H1 (cell line): ENCODE measurements around the gene NLK. TPM values are rescaled to one million over a fixed set of nuclear protein-coding genes. Genes with fewer than 3 reads are reported as not detected.

Experiments
- CTCF ChIA-PET: fragments of 300-600 bp; sonication (Branson Sonifier 250); formaldehyde crosslinking; loops from one replicate; lab custom pipeline; 2021; ENCODE audit not compliant: partially characterized antibody; lab: Charles Lee
- POLR2A ChIA-PET: fragments of 300-600 bp; sonication (Branson Sonifier 250); formaldehyde crosslinking; loops from one replicate; lab custom pipeline; 2021; ENCODE audit warnings: inconsistent platforms; ENCODE audit not compliant: partially characterized antibody; lab: Charles Lee
- DNase-seq, 2 experiments: peaks; one replicate each; pipeline versions ENCODE4 v3.0.0 to v3.0.0-alpha.2; 2010 to 2022; ENCODE audit warnings: low spot score in 2 of 2, low read depth in 1 of 2, mixed read lengths in 1 of 2
- FAIRE-seq: peaks from 2 replicates; lab custom pipeline; 2011; peaks lifted over from hg19 to GRCh38; lab: Jason Lieb, UNC
- H2AFZ ChIP-seq: 2 replicates; pipeline ENCODE4 v1.8.1; 2012; ENCODE audit warnings: low read length, inconsistent platforms
- H2AK5ac ChIP-seq: 2 replicates; pipeline ENCODE4 v1.6.1; 2013; ENCODE audit warnings: low read depth, low read length
- H2BK120ac ChIP-seq: replicated peaks from 2 replicates; pipeline ENCODE3; 2013; ENCODE audit warnings: low read depth, low read length, inconsistent platforms
- H2BK12ac ChIP-seq: 2 replicates; pipeline ENCODE4 v1.6.1; 2013; ENCODE audit warnings: low read depth, low read length
- H2BK15ac ChIP-seq: 2 replicates; pipeline ENCODE4 v1.6.1; 2013; ENCODE audit warnings: low read length
- H2BK20ac ChIP-seq: 2 replicates; pipeline ENCODE4 v1.6.1; 2013; ENCODE audit warnings: low read length
- H2BK5ac ChIP-seq: 2 replicates; pipeline ENCODE4 v1.6.1; 2013; ENCODE audit warnings: low read depth, low read length
- H3K14ac ChIP-seq: 2 replicates; pipeline ENCODE4 v1.6.1; 2013; ENCODE audit warnings: inconsistent platforms; ENCODE audit not compliant: insufficient read length
- H3K18ac ChIP-seq: 2 replicates; pipeline ENCODE4 v1.6.1; 2013; ENCODE audit warnings: low read length; ENCODE audit errors: extremely low read depth
- H3K23ac ChIP-seq: 2 replicates; pipeline ENCODE4 v1.6.1; 2013; ENCODE audit warnings: inconsistent platforms; ENCODE audit not compliant: insufficient read length
- H3K23me2 ChIP-seq: 2 replicates; pipeline ENCODE4 v1.6.1; 2013; ENCODE audit warnings: low read depth, low read length
- H3K27ac ChIP-seq: 2 replicates; pipeline ENCODE4 v1.6.1; 2011; ENCODE audit warnings: low read depth, low read length, inconsistent platforms
- H3K27me3 ChIP-seq, 4 experiments: replicated peaks in 1 of 4; 1 replicate in 1 of 4; 2 replicates in 3 of 4; pipeline versions ENCODE4 v1.6.1 to v1.8.1; 2011 to 2013; ENCODE audit warnings: low read length in 3 of 4, mild to moderate bottlenecking in 3 of 4, inconsistent platforms in 2 of 4, mixed read lengths in 2 of 4, moderate library complexity in 1 of 4; ENCODE audit not compliant: control insufficient read depth in 3 of 4, insufficient read depth in 3 of 4; ENCODE audit errors: extremely low read depth in 1 of 4
- H3K36me3 ChIP-seq, 4 experiments: 2 replicates each; pipeline versions ENCODE4 v1.6.1 to v1.8.1; 2011 to 2013; ENCODE audit warnings: mild to moderate bottlenecking in 4 of 4, low read length in 3 of 4, moderate library complexity in 2 of 4, control low read depth in 1 of 4, inconsistent platforms in 1 of 4; ENCODE audit not compliant: insufficient read depth in 4 of 4, control insufficient read depth in 2 of 4
- H3K4ac ChIP-seq: replicated peaks from 2 replicates; pipeline ENCODE3; 2013; ENCODE audit warnings: low read length, low read depth, mixed read lengths, inconsistent platforms; ENCODE audit not compliant: insufficient read length
- H3K4me1 ChIP-seq, 4 experiments: replicated peaks in 1 of 4; 1 replicate in 1 of 4; 2 replicates in 3 of 4; pipeline versions ENCODE4 v1.6.1 to v1.8.1; 2011 to 2013; ENCODE audit warnings: low read length in 3 of 4, inconsistent platforms in 2 of 4, mixed read lengths in 1 of 4; ENCODE audit not compliant: insufficient read depth in 4 of 4, control insufficient read depth in 3 of 4
- H3K4me2 ChIP-seq, 2 experiments: 2 replicates each; pipeline versions ENCODE4 v1.6.1 to v1.8.1; 2011 to 2013; ENCODE audit warnings: low read depth in 2 of 2, low read length in 2 of 2, control low read depth in 1 of 2, inconsistent platforms in 1 of 2, mild to moderate bottlenecking in 1 of 2; ENCODE audit not compliant: insufficient read depth in 1 of 2
- H3K4me3 ChIP-seq, 4 experiments: fragments of 200-600, 300-600 bp in 1 of 4; sonication (generic), shearing (Covaris generic), sonication (Bioruptor Twin) in 1 of 4; 2 replicates each; pipeline versions ENCODE4 v1.5.1 to v1.8.1; 2011 to 2016; ENCODE audit warnings: low read length in 4 of 4, low read depth in 3 of 4, control low read depth in 2 of 4, inconsistent platforms in 2 of 4, mild to moderate bottlenecking in 2 of 4, mixed read lengths in 1 of 4, moderate library complexity in 1 of 4; ENCODE audit not compliant: insufficient read depth in 2 of 4; ENCODE audit errors: extremely low read depth in 1 of 4
- H3K56ac ChIP-seq: replicated peaks from 2 replicates; pipeline ENCODE3; 2013; ENCODE audit warnings: low read depth, mild to moderate bottlenecking, mixed read lengths, low read length, inconsistent platforms; ENCODE audit not compliant: insufficient read length
- H3K79me1 ChIP-seq: 2 replicates; pipeline ENCODE4 v1.6.1; 2013; ENCODE audit warnings: low read depth, low read length, control low read depth
- H3K79me2 ChIP-seq, 2 experiments: 2 replicates each; pipeline versions ENCODE4 v1.6.1 to v1.8.1; 2012 to 2013; ENCODE audit warnings: low read length in 2 of 2, mild to moderate bottlenecking in 2 of 2, inconsistent platforms in 1 of 2; ENCODE audit not compliant: insufficient read depth in 2 of 2, control insufficient read depth in 1 of 2
- H3K9ac ChIP-seq, 4 experiments: replicated peaks in 1 of 4; 1 replicate in 1 of 4; 2 replicates in 3 of 4; pipeline versions ENCODE4 v1.6.1 to v1.8.1; 2011 to 2013; ENCODE audit warnings: low read depth in 3 of 4, low read length in 3 of 4, control low read depth in 2 of 4, mild to moderate bottlenecking in 2 of 4, moderate library complexity in 2 of 4, inconsistent platforms in 1 of 4; ENCODE audit errors: extremely low read depth in 1 of 4
- H3K9me3 ChIP-seq, 2 experiments: 2 replicates each; pipeline versions ENCODE4 v1.6.1 to v1.8.1; 2012 to 2013; ENCODE audit warnings: mild to moderate bottlenecking in 2 of 2, moderate library complexity in 2 of 2, control low read depth in 1 of 2, inconsistent platforms in 1 of 2, low read depth in 1 of 2, low read length in 1 of 2, mixed read lengths in 1 of 2; ENCODE audit not compliant: insufficient read depth in 2 of 2
- H4K20me1 ChIP-seq, 2 experiments: replicated peaks in 1 of 2; 2 replicates each; pipeline versions ENCODE3 to v1.8.1; 2011 to 2013; ENCODE audit warnings: inconsistent platforms in 2 of 2, low read length in 2 of 2, mild to moderate bottlenecking in 1 of 2; ENCODE audit not compliant: insufficient read depth in 2 of 2, control insufficient read depth in 1 of 2
- H4K5ac ChIP-seq: 2 replicates; pipeline ENCODE4 v1.6.1; 2013; ENCODE audit warnings: low read length, low read depth, mixed read lengths, inconsistent platforms; ENCODE audit not compliant: insufficient read length
- H4K8ac ChIP-seq: 2 replicates; pipeline ENCODE4 v1.8.0; 2013; ENCODE audit warnings: mild to moderate bottlenecking, moderate library complexity, low read length, inconsistent platforms; ENCODE audit not compliant: insufficient read depth; ENCODE audit errors: extremely low read depth
- H4K91ac ChIP-seq: replicated peaks from 2 replicates; pipeline ENCODE3; 2013; ENCODE audit warnings: low read length, mixed read lengths, inconsistent platforms; ENCODE audit not compliant: insufficient read length
- BACH1 ChIP-seq: IDR thresholded peaks from 2 replicates; pipeline ENCODE4 v1.6.1; 2012; ENCODE audit warnings: low read length, improper control_type of control experiment
- CREB1 ChIP-seq: IDR thresholded peaks from 2 replicates; pipeline ENCODE4 v1.6.1; 2012; ENCODE audit warnings: inconsistent platforms
- POU5F1 ChIP-seq: IDR thresholded peaks from 2 replicates; pipeline ENCODE4 v1.6.1; 2011; ENCODE audit warnings: low read depth, mild to moderate bottlenecking, low read length, moderate library complexity
- ZNF274 ChIP-seq: IDR thresholded peaks from 2 replicates; pipeline ENCODE4 v1.7.0; 2012; ENCODE audit warnings: low read length, borderline replicate concordance; ENCODE audit errors: extremely low read depth
- WGBS, 2 experiments: shearing (Covaris generic) in 1 of 2; methylation state at CpG; one replicate each; pipeline versions ENCODE4 v1.1.6 to v1.1.7; 2013 to 2015; ENCODE audit warnings: low lambda C conversion rate in 2 of 2, mixed read lengths in 2 of 2, inconsistent platforms in 1 of 2, low coverage in 1 of 2, missing lambda C conversion rate in 1 of 2; ENCODE audit not compliant: insufficient replicate concordance in 2 of 2, insufficient coverage in 1 of 2, insufficient read length in 1 of 2; ENCODE audit errors: extremely low coverage in 1 of 2, missing lambda C conversion rate in 1 of 2; 5-methylcytosine and 5-hydroxymethylcytosine counted together
- polyA plus RNA-seq, 7 experiments: library from polyadenylated mRNA; depleted of rRNA in 3 of 7; stranded (reverse) in 5 of 7; unstranded in 2 of 7; fragments of >200 nt in 5 of 7; fragments of 200-250 nt in 2 of 7; gene quantifications; 1 replicate in 5 of 7; 2 replicates in 1 of 7; 4 replicates in 1 of 7; pipeline versions ENCODE4 v1.2.1 to v1.2.3, GENCODE V29; 2011 to 2013; ENCODE audit warnings: missing spikeins in 2 of 7, mixed read lengths in 2 of 7
- total RNA-seq: library from RNA; stranded (reverse); fragmentation: NEBNext Ultra II Directional; extraction: Animal tissue kit (Norgen Biotek cat#: 25700); gene quantifications from 2 replicates; pipeline ENCODE4 v1.2.1, GENCODE V29; 2021

NLK gene
- total and polyA plus RNA-seq, 2 of the 8 experiments (the other 6 are each of a cell fraction or from before 2014, with no cell fraction given): 30.8 to 49.9 TPM

- no peak overlapping the region for H3K23ac ChIP-seq
- no peaks in the 10 kb centered on the region for H3K23me2 ChIP-seq
- ChIA-PET POLR2A (no interaction called here), CTCF (interaction anchor here (2.0 kb wide), 1 partner anchor 233 kb away, joined by 4 read pairs; no protein-coding TSS in a partner anchor)
- H2AFZ ChIP-seq: no peak overlapping the region
- no peaks in the 10 kb centered on the region for H4K20me1 ChIP-seq
- 0 out of 2 replicates have a peak overlapping the region, but pooled peaks have one; percentile 21 for H3K18ac ChIP-seq
- no peak overlapping the region for H4K8ac ChIP-seq
- no peak for TF ChIP-seq BACH1
- TF ChIP-seq POU5F1: no peak
- TF ChIP-seq ZNF274: no peak
- no peak for TF ChIP-seq CREB1
- H3K79me1 ChIP-seq: no peaks in the 10 kb centered on the region
- no peak overlapping the region for H2BK20ac ChIP-seq
- no peaks in the 10 kb centered on the region for H3K79me2 ChIP-seq
- H3K4me2 ChIP-seq: no peak overlapping the region; a peak in 1 of 4 replicates
- no peak overlapping the region for H4K5ac ChIP-seq
- peaks cover 0 to 7% (median 2%) of the 10 kb centered on the region in 4 experiments; a peak in 3 of 7 replicates for H3K4me1 ChIP-seq
- no peak overlapping the region for H3K4ac ChIP-seq
- FAIRE-seq (no peak), DNase-seq (no peak)
- no peaks in the 10 kb centered on the region for H3K9me3 ChIP-seq
- H3K9ac ChIP-seq: no peak overlapping the region
- no peak overlapping the region for H3K56ac ChIP-seq
- no peak overlapping the region for H2AK5ac ChIP-seq
- no peak overlapping the region for H2BK15ac ChIP-seq
- H3K4me3 ChIP-seq: no peak overlapping the region
- H2BK120ac ChIP-seq: no peak overlapping the region
- 84% methylated on average over 10 of the region's 12 CpGs; no CpG with 5 or more reads in 1 of the 2 experiments for WGBS, 2 experiments
- H2BK5ac ChIP-seq: no peak overlapping the region
- H3K27ac ChIP-seq: no peak overlapping the region
- H4K91ac ChIP-seq: no peak overlapping the region
- H3K27me3 ChIP-seq: no peaks in the 10 kb centered on the region; a peak in 1 of 7 replicates
- no peak overlapping the region for H2BK12ac ChIP-seq
- H3K36me3 ChIP-seq: no peaks in the 10 kb centered on the region
- no peak overlapping the region for H3K14ac ChIP-seq
Measured at GRCh38 chr17:27996202-27997043, 46.1 kb upstream of the NLK start.
